Uterus (tissue), 2 donors: Measurements from ENCODE around the gene RASAL1.

Source experiments
- CTCF ChIP-seq, 4 experiments: fragments of 200-600 bp in 2 of 4; fragments of 450-650 bp in 2 of 4; sonication (generic) in 2 of 4; IDR thresholded peaks; one replicate each; pipeline ENCODE4 v1.5.1; 2016 to 2019; ENCODE audit warnings: antibody characterized with exemption in 4 of 4, mild to moderate bottlenecking in 2 of 4, moderate library complexity in 1 of 4
- POLR2A ChIP-seq, 2 donors: fragments of 450-650 bp; IDR thresholded peaks; one replicate each; pipeline ENCODE4 v1.6.1; 2016; ENCODE audit warnings: antibody characterized with exemption in 2 of 2, mild to moderate bottlenecking in 1 of 2, moderate library complexity in 1 of 2

GRCh38 chr12:113149361-113150150 is 14.0 kb upstream of the RASAL1 start, which contains the start of gene CFAP73:
- no peak for TF ChIP-seq CTCF (IDR thresholded peaks at IDR 0.05)
- no peak for TF ChIP-seq POLR2A (IDR thresholded peaks at IDR 0.05)
